Prostate gland (tissue), 2 donors: ENCODE measurements around the gene MAP4K5.

Experiments
- POLR2A ChIP-seq: fragments of 450-650 bp; IDR thresholded peaks from one replicate; pipeline ENCODE4 v1.6.1; 2016; ENCODE audit warnings: antibody characterized with exemption, mild to moderate bottlenecking
- POLR2AphosphoS5 ChIP-seq: sonication (generic); formaldehyde crosslinking; IDR thresholded peaks from one replicate; pipeline ENCODE4 v1.6.1; 2017; ENCODE audit warnings: antibody characterized with exemption
- TF ChIP-seq, protein P1 (sequence below), 4 experiments: fragments of 200-600 bp in 2 of 4; fragments of 450-650 bp in 2 of 4; sonication (generic) in 2 of 4; IDR thresholded peaks; 1 replicate in 3 of 4; 2 replicates in 1 of 4; pipeline ENCODE4 v1.5.1; 2016 to 2019; ENCODE audit warnings: antibody characterized with exemption in 4 of 4, mild to moderate bottlenecking in 2 of 4, moderate library complexity in 2 of 4

DNA sequence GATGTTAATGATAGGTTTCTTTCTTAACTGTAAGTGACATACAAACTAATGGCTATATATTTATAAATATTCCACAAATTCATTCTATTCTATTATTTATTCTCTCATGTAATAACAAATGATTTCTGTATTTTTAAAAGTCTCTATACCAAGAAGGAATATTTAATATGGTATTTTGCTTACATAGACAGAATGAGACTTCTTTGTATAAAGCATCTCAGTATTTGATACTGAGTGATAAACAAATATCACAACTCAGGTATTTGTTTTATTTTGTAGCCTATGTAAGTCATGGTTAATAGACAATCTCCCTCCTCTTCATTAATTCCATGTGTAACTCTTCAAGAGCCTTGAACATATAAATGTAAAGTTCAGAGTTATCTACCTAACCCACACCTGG lies 45.6 kb upstream of the MAP4K5 start:
- TF ChIP-seq POLR2AphosphoS5 (no peak), POLR2A (no peak)
- TF ChIP-seq, protein P1, sequence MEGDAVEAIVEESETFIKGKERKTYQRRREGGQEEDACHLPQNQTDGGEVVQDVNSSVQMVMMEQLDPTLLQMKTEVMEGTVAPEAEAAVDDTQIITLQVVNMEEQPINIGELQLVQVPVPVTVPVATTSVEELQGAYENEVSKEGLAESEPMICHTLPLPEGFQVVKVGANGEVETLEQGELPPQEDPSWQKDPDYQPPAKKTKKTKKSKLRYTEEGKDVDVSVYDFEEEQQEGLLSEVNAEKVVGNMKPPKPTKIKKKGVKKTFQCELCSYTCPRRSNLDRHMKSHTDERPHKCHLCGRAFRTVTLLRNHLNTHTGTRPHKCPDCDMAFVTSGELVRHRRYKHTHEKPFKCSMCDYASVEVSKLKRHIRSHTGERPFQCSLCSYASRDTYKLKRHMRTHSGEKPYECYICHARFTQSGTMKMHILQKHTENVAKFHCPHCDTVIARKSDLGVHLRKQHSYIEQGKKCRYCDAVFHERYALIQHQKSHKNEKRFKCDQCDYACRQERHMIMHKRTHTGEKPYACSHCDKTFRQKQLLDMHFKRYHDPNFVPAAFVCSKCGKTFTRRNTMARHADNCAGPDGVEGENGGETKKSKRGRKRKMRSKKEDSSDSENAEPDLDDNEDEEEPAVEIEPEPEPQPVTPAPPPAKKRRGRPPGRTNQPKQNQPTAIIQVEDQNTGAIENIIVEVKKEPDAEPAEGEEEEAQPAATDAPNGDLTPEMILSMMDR (IDR thresholded peaks at IDR 0.05) = no peak
